Measurements from ENCODE around the gene P2RY8. TPM values are rescaled to one million over a fixed set of nuclear protein-coding genes. Genes with fewer than 3 reads are reported as not detected.

Gene P2RY8
- total RNA-seq, 1 experiment from 2014 or later = 0.44 TPM

GRCh38 chrX:1450361-1451161, 86.4 kb downstream of the P2RY8 start:
- BruUV-seq (replicated peaks) = no TSS peak
- Histone ChIP-seq H3K9me2 (ENCODE audit: insufficient read depth) (no peaks in the 10 kb centered on the region), H3K9ac (ENCODE audit: low read length) (no peak overlapping the region), H3K4me1 (ENCODE audit: control insufficient read depth in 1 of 2, insufficient read depth in 2 of 2, low read length in 2 of 2) (peaks cover 0 to 8% of the 10 kb centered on the region in 2 experiments; a peak in 1 of 4 replicates), H4K20me1 (ENCODE audit: insufficient read depth) (no peaks in the 10 kb centered on the region), H2AFZ (ENCODE audit: low read depth, low read length, poor library complexity, severe bottlenecking) (no peak overlapping the region), H3K27ac (ENCODE audit: low read depth, low read length) (no peak overlapping the region), H3K36me3 (ENCODE audit: control insufficient read depth in 1 of 2, insufficient read depth in 2 of 2, low read length in 2 of 2) (peaks cover 0 to 15% of the 10 kb centered on the region in 2 experiments; a peak in 1 of 4 replicates), H3K9me3 (ENCODE audit: control insufficient read depth in 1 of 2, insufficient read depth in 1 of 2, low read depth in 1 of 2, low read length in 2 of 2) (no peaks in the 10 kb centered on the region; a peak in 1 of 4 replicates), H3K27me3 (ENCODE audit: insufficient read depth, low read length) (no peaks in the 10 kb centered on the region), H3K4me3 (replicated peaks in 1 of 2; ENCODE audit: low read depth in 1 of 2, low read length in 2 of 2) (no peak overlapping the region), H3K79me2 (ENCODE audit: insufficient read depth, low read length) (peaks cover 60% of the 10 kb centered on the region), H3K4me2 (ENCODE audit: low read length) (peak overlapping the region; percentile 72; the same call in 1 of the 2 replicates)
- DNase-seq (ENCODE audit: low read depth, low spot score) (no peak), ATAC-seq (no peak)
- ChIA-PET POLR2A (no interaction called here), CTCF (no interaction called here), RAD21 (ENCODE audit: low non-redundant PET in 1 of 2, low total read pairs in 2 of 2, uncharacterized antibody in 2 of 2, unreplicated experiment in 2 of 2) (no interaction called here)
- intact Hi-C loops (cut with micrococcal nuclease) = loop anchor here (5.0 to 10.0 kb wide), 5 partner anchors 132 to 1177 kb away; no protein-coding TSS in a partner anchor
- TF ChIP-seq FOSL1 (IDR thresholded peaks at IDR 0.05; ENCODE audit: low read depth) (no peak), REST (IDR thresholded peaks at IDR 0.05; ENCODE audit: low read depth) (no peak), SP1 (IDR thresholded peaks at IDR 0.05; ENCODE audit: low read depth) (no peak), ELF1 (IDR thresholded peaks at IDR 0.05; ENCODE audit: borderline replicate concordance, low read depth) (no peak), TCF7L2 (IDR thresholded peaks at IDR 0.05; ENCODE audit: borderline replicate concordance, extremely low read depth, insufficient read depth, insufficient read length) (no peak), ZNF274 (IDR thresholded peaks at IDR 0.05; ENCODE audit: low read depth, low read length) (no peak), EGR1 (IDR thresholded peaks at IDR 0.05; ENCODE audit: low read depth) (no peak), SRF (IDR thresholded peaks at IDR 0.05; ENCODE audit: low read depth) (no peak), CBX3 (IDR thresholded peaks at IDR 0.05; ENCODE audit: low read depth) (no peak), JUND (IDR thresholded peaks at IDR 0.05) (no peak), SIN3A (IDR thresholded peaks at IDR 0.05; ENCODE audit: low read depth) (no peak), ZFX (IDR thresholded peaks at IDR 0.05) (no peak), EZH2phosphoT487 (IDR thresholded peaks at IDR 0.05; ENCODE audit: borderline replicate concordance) (no peak), RAD21 (IDR thresholded peaks at IDR 0.05; ENCODE audit: low read depth) (no peak)
- TF ChIP-seq, protein P1, sequence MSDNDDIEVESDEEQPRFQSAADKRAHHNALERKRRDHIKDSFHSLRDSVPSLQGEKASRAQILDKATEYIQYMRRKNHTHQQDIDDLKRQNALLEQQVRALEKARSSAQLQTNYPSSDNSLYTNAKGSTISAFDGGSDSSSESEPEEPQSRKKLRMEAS (IDR thresholded peaks at IDR 0.05) = no peak

Data from HCT116 (cell line).